AG04449 (cell line): ENCODE measurements around the gene TOX2.

Experiments used
- CTCF ChIA-PET: fragments of 350-600 bp; formaldehyde crosslinking; extraction: SDS; loops from one replicate; lab custom pipeline; 2021; ENCODE audit warnings: antibody characterized with exemption; lab: Yijun Ruan, JAX
- POLR2A ChIA-PET: fragments of 400-600, 350-600 bp; formaldehyde crosslinking; extraction: SDS; loops from one replicate; lab custom pipeline; 2020; ENCODE audit warnings: antibody characterized with exemption, inconsistent platforms; lab: Yijun Ruan, JAX
- DNase-seq: peaks from one replicate; pipeline ENCODE4 v3.0.0-alpha.2; 2010; ENCODE audit warnings: low read depth, low spot score
- H3K4me3 ChIP-seq: 2 replicates; pipeline ENCODE4 v1.5.1; 2011; ENCODE audit warnings: low read depth, mild to moderate bottlenecking, control low read depth, low read length
- CTCF ChIP-seq: IDR thresholded peaks from one replicate; pipeline ENCODE4 v1.5.1; 2011; ENCODE audit warnings: mild to moderate bottlenecking, moderate library complexity, low read length, control low read depth, inconsistent platforms; ENCODE audit not compliant: insufficient read depth; ENCODE audit errors: missing control alignments

TOX2 gene

GRCh38 chr20:43968341-43969000 is 53.8 kb downstream of the TOX2 start:
- no peak overlapping the region for H3K4me3 ChIP-seq
- CTCF ChIA-PET = interaction anchor here (1.5 kb wide), 1 partner anchor 26 kb away, joined by 4 read pairs; no protein-coding TSS in a partner anchor
- no peak for DNase-seq
- POLR2A ChIA-PET = no interaction called here
- TF ChIP-seq CTCF = no peak

- TF ChIP-seq CTCF = no peak
- no peak for DNase-seq
- POLR2A ChIA-PET = no interaction called here
- CTCF ChIA-PET = interaction anchor here (1.5 kb wide), 1 partner anchor 27 kb away, joined by 4 read pairs; no protein-coding TSS in a partner anchor
- H3K4me3 ChIP-seq = no peak overlapping the region
Measured at GRCh38 chr20:43969028-43969447, 54.4 kb downstream of the TOX2 start.

- H3K4me3 ChIP-seq = no peak overlapping the region
- ChIA-PET CTCF (interaction anchor here (1.5 to 1.6 kb wide), 2 partner anchors 27 to 220 kb away, joined by 4 read pairs; no protein-coding TSS in a partner anchor), POLR2A (no interaction called here)
- DNase-seq = no peak
- TF ChIP-seq CTCF = no peak
Measured at GRCh38 chr20:43969501-43970182, 55.0 kb downstream of the TOX2 start.

DNA sequence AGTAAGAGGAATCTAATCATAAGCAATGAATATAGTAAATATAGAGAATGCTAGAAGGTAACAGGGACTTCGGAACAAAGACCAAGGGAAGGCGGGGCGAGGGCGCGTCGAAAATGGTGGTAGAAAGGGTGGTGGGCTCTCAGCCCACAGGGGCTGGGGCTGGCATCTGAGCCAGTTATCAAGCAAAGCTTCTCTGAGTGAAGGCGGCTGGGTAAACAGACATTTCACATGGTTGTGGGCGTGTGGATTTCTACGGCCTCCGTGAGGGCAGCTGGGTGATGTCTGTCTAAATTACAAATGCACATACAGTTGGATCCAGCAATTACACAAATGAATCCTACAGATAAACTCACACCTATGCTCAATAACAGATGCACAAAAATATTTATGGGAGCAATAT is 56.6 kb downstream of the TOX2 start:
- CTCF ChIA-PET = interaction anchor here (1.0 to 1.2 kb wide), 2 partner anchors 13 to 220 kb away, joined by 3 read pairs; no protein-coding TSS in a partner anchor

DNA sequence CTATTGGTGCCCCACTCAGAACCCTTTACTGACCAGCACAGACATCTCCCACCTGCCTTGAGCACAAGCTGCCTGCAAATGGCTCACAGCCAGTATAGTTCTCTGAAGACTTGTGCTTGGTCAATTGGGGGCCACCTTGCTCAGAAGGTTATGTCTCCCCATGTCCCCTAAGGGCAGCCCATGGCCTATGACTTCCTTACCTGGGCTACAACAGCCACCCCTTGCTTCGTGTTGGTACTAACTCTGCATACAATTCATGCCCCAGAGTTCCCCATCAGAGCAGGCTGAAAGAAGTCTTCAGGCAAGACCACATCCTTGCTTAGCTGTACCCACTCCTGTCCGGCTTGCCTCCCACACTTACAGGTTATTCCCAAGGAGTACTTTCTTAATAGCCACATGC is 57.4 kb downstream of the TOX2 start:
- ChIA-PET POLR2A (no interaction called here), CTCF (interaction anchor here (0.6 to 1.2 kb wide), 4 partner anchors 10 to 224 kb away, joined by 3 read pairs; no protein-coding TSS in a partner anchor)
- no peak for TF ChIP-seq CTCF
- no peak for DNase-seq
- no peak overlapping the region for H3K4me3 ChIP-seq

More for the DNA sequence above, 56.6 kb downstream of the TOX2 start:
- DNase-seq = no peak
- H3K4me3 ChIP-seq = no peak overlapping the region
- TF ChIP-seq CTCF = no peak
- POLR2A ChIA-PET = no interaction called here

DNA sequence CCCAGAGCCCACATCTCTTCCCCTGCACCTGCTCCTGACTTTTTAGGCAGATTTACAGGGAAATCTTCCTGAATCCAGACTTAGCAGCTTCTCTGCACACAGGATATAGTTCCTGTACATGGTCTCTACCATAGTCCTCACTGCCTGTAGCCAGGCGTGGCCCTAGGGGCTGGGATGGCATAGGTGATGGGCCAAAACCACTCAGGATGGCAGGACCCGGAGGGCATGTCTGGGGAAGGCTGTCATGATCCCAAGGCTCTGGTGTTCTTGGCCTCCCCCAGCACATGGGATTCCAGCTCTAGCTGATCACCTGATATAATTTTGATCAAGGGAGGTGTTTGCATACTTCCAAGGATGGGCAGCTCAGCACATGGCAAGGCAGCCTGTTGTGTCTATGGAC is 58.0 kb downstream of the TOX2 start:
- ChIA-PET CTCF (interaction anchor here (0.5 to 1.2 kb wide), 4 partner anchors 11 to 223 kb away, joined by 3 read pairs; no protein-coding TSS in a partner anchor), POLR2A (no interaction called here)
- H3K4me3 ChIP-seq = no peak overlapping the region
- no peak for TF ChIP-seq CTCF
- DNase-seq = no peak
